T-helper 1 cell treated with Interleukin-12 subunit alpha and Interleukin-12 subunit beta and Interleukin-4 antibody, amounts not matched to agents 30 ng/mL and 1 ng/mL, for 36 hours (primary cell): Measurements from ENCODE around the gene TBC1D21. TPM values are rescaled to one million over a fixed set of nuclear protein-coding genes. Genes with fewer than 3 reads are reported as not detected.

Experiments used
- intact Hi-C: fragments of 100-400 bp; cut with micrococcal nuclease; formaldehyde crosslinking; loops from one replicate; pipeline ENCODE4 v1.15.1; 2024
- total RNA-seq: library from RNA; stranded (reverse); gene quantifications from 2 replicates; pipeline ENCODE4 v1.2.3, GENCODE V29; 2022

Gene TBC1D21
- total RNA-seq, 1 donor from 2014 or later = not detected

DNA sequence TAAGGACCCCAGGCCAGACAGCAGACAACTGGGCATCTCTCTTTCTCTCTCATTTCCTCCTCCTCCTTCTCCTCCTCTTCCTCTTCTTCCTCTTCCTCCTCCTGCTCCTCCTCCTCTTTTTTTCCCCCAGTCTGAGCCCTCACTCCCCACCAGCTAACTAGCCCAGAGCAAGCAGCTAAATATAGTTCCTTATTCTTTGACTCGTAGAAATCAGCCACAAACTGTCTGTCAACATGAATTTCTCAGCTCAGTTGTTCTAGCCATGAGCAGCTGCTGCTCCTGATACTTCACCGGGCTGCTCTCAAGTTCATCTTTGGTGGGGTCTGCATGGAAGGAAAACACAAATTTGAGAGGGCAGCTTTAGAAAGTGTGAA, 33.7 kb downstream of the TBC1D21 start:
- intact Hi-C loops = no loop called here

DNA sequence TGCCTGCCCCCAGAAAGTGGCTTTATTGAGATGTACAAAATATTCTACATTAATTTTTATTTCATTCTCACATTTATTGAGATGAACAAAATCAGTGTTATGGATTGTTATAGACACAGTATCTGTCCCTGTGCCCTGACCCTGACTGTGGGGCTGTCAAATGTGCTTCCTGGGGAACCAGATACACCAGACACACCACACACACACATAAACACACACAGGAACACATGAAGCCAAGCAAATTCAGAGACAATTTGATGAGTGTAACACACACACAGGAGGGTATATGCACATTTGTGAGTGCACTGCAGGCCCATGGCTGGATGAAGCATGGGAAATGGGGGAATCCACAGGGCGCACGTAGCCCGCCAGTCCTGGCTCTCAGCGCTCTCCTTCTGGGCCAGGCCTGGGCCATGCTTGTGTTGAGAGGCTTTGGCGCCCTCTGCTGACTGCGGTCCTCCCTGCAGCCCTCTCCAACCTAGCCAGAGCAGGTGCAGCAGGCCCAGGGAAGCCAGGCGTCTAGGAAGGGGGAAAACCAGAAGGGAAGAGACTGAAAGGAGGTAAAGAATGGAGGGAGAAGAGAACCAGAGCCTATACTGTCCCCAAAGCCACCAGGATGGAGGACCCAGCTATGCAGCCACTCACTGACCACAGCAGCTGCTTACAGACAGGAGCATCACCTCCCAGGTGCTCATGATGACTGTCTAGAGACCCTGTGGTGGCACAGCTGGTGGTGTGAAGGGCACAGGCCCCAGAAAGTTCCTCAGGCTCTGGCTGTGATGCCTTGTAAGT, 34.9 kb downstream of the TBC1D21 start:
- intact Hi-C loops = loop anchor here (1.0 kb wide), 2 partner anchors 11 to 34 kb away; no protein-coding TSS in a partner anchor

DNA sequence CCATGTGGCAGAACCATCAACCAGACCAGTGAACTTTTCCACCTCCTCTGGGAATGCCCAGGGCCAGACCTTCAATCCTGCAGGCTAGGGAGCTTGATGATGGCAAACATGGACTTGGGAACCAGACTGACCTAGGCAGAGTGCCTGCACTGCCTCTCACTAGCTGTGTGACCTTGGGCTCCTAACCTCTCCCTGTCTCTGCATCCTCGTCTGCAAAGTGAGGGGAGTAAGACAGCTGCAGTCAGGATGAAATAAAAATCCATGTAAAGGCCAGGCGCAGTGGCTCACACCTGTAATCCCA, 35.4 kb downstream of the TBC1D21 start:
- intact Hi-C loops = loop anchor here (1.0 kb wide), 2 partner anchors 11 to 34 kb away; no protein-coding TSS in a partner anchor

DNA sequence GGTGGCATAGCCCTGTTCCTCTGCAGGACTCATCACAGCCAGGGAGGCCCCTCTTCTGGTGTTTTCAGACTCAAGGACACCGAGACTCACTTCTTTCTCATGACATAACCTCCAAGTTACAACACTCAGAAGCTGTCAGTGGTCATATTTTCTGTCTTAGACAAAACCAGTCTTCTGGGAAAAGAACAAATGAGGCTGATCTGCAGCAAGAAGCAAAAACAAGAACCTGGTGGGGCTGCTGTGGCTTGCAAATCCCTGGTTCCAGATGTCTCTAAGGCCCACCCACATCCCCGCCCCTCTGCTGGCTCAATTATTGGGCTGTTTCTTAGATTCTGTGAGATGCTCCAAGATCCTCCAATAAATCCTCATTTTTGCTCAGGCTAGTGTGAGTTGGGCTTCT, 36.3 kb downstream of the TBC1D21 start:
- intact Hi-C loops = no loop called here

DNA sequence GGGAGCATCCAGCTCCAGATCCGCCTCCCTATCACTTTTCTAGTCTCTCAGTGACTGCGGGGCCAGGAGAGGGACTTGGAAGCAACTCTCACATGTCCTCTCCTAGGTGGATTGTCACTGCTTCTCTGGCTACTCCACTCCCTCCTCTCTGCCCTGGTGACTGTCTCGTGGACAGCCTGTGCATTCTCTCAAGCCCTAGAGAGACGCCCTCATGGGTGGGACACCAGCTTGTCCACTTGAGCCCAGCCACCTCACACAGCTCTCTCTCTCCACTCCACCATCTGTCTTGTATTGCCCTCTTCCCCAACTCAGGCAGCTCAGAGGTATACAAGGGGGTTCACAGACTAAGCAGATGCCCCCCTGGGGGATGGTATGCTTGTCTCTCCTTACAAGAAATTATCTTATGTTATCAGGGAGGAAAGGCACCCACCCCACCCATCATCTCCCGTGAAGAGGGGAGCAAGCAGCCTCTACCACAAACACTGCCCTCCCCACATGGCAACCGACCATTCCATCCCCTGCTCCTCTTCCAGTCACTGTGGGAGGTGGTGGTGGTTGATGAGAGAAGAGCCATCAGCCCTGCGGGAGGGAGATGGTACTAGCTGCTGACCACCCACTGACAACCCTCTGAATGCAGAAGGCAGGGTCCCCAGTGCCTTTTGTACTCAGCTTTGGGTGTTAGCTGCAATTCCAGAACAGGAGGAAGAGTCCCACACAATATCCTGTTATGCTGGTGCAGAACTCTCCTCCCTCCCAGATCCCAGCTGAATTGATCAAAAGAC, 37.3 kb downstream of the TBC1D21 start:
- intact Hi-C loops = no loop called here

DNA sequence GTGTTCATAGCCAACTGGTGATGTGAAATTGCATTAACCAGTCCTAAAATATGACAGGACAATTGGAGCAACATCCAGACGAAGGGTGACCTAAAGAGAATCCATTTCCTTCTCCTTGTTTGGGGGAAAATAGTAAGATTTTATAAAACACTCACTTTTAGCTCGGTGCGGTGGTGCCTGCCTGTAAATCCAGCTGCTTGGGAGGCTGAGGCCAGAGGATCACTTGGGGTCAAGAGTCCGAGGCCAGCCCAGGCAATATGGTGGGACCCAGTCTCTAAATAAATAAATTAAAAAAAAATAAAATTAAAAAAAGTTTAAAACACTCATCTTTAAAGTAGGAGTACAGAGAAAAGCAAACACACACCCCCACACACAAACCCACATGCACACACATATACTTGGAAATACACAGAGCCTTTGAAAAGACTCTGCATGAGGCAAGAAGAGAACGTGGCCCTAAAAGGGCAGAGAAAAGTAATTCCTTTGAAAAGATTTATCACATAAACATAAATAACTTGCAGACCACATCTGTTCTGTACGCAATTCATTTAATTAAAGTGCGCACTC, 38.7 kb downstream of the TBC1D21 start:
- intact Hi-C loops = no loop called here

DNA sequence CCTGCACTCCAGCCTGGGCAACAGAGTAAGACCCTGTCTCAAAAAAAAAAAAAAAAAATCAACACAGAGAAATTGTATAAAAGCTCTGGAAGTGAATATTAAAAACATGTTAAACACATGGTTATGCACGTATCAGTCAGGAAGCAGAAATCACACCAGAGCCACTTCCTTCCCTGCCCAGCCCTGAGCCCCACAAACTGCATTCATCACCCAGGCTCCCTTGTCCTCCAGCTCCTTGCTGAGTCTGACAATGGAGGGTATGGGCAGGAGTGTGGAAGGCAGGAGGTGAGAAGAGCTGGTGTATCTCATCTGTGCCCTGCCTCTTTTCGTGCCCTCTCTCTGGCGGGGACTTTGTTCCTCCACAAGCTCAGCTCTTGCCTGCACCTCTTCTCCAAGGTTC, 40.8 kb downstream of the TBC1D21 start:
- intact Hi-C loops = no loop called here

DNA sequence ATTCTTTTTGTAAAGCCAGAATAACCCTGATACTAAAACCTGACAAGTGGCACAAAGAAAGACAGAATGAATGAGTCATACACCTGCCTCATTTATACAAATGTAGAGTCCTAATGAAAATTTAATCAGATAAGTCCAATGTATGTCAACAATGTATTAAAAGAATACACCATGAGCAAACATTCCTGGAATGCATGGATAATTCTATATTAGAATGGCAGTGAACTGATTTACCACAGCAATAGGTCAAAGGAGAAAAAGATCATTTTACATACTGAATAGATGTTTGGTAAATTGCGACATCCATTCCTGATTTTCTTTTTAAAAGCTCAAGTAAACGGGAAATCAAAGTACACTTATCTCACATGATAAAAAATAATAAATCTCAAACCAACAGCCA, 41.7 kb downstream of the TBC1D21 start:
- intact Hi-C loops = no loop called here

DNA sequence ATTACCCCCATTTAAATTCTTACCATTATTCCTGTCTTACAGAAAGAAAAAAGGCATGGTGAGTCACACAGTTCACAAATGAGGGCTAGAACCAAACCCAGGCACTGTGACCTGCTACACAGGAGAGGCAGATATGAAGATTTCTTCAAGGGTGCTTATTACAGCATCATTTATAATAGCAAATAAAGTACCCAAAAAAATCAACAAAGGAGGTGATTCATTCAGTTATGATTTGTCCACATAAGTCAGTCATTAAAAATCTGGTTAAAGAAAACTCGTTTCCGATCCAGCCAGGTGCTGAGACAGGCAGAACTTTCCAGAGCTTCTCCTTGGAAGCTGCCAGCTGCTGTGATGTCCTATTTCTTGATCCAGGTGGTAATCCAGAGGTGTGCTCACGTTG, 45.4 kb downstream of the TBC1D21 start:
- intact Hi-C loops = no loop called here

DNA sequence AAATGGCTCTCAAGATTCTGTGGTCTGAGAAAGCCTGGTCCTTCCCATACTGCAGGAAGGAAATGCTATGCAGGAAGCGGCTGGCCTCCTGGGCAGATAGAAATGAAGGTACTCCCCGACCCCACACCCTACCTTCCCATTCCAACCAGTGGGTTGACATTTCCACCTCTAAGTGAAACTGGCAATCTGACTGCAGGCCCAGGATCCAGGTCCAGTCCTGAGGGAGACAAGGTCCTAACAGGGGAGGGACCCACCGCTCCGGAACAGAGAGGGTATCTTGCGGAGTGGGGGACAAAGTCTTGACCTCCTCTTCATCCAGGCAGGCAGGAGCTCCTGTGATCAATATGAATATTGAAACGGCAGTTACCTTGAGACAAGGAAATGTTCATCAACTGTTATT, 46.3 kb downstream of the TBC1D21 start:
- intact Hi-C loops = loop anchor here (2.0 kb wide), 1 partner anchor 23 kb away; no protein-coding TSS in a partner anchor

DNA sequence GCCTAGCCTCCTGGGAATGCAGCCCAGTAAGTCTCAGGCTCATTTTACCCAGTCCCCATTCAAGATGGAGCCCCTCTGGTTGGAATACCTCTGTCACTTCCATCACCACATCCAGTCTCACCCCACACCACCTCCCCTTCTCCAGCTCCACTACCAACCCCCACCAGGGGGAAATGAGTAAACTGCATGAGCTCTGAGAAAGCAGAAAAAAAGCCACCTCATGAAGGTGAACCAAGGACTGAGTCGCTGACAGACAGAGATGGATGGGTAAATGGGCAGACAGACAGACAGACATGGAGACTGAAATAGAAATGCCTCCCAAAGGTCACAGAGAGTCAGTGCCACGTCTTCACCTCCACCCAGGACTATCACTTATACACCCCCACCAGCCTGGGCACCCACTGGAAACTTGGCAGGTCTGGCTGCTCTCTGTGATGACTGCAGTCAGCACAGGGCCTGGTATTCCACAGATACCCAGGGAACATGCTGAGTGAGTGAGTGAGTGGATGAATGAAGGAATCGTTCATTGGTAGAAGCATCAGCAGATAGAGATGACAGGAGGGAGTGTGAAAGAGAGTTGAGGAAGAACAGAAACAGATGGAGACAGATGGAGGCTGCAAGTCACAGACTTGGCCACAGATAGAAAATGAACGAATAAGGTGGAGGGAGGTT, 48.0 kb downstream of the TBC1D21 start:
- intact Hi-C loops = loop anchor here (2.0 kb wide), 1 partner anchor 25 kb away; no protein-coding TSS in a partner anchor

DNA sequence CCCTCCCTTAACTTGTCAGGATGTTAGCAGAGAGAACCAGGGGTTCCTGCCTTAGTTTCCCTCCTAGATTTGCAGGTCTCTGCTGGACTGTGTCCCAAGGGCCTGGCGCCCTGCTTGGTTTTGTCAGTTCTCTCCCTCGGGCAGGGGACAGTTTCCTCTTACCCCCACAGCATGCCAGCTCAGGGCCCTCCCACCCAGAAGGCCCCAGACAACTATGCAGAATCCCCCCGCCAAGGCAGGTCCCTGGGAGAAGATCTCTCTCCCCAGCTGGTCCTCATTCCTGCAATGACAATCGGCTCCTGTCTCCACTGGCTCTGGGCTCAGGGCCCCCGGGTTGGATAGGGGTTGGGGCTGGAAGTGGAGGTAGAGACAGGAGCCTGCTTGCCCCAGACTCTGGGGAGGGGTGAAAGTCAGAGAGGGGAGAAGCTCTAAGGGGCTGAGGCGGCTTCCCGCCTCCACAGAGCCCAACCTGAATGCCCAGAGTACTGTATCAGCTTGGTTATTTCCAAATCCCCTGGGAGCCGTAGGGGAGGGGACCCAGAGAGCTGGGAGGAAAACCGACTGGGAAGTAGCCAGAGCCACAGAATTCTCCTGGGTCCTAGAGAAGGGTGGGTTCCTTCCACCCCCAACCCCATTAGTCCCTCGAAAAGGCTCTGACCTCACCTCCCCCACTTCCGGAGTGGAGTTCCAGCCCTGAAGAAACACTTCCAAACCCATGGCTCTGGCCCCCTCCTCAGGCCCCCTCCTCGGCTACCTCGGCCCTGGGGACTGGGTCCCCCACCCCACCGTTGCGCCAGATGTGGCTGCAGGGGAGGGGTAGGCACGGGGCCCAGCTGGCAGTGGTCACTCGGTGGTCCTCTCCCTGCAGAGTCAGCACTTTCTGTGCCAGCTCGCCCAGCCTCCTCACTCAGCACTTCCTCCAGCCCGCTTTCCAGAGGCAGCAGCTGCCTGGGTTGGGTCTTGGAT, 49.1 kb downstream of the TBC1D21 start:
- intact Hi-C loops = no loop called here

DNA sequence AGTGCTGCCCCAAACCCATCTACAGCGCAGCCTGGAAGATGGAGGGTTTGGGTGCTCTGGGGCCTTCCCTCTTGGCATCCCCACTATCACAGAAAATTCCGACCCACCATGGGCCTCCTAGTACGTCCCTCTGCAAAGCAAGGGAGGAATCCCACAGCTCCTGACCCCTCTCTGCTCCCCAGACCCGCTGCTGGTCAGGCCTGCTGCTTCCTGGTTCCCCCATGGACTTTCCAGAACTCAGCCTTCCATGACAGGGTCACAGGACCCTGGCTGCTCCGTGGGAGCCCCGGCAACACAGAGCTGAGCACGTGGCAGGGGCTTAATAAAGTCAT, 49.8 kb downstream of the TBC1D21 start:
- intact Hi-C loops = no loop called here

DNA sequence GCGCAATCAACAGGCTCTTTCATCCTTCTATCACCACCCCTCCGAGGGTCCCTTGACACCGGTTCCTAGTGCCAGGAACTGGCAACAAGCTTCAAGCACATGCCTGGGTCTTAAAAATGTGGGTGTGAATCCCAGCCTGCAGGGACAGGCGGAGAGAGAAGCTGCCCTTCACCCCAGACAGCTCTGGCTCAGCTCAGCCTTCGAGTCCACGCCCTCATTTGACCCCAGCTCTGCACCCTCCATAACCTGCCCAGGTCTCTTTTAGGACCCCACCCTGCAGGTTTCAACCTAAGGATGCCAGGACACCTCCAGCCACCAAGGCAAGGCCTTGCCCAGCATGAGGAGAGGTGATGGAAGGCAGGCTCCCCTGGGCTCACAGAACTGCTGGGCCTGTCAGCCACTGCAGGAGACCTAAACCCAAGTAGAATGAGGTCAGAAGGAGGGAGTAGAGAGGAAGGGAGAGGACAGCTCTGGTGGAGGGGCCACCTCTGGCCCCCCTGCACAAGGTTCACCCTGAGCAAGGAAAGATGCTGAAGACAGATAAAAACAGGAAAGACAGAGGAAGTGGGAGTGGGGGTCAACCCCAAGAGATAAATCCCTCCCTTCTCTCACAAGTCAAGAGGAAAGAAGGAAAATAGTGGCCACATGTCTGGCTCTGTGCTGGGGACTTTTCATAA, 50.3 kb downstream of the TBC1D21 start:
- intact Hi-C loops = no loop called here

DNA sequence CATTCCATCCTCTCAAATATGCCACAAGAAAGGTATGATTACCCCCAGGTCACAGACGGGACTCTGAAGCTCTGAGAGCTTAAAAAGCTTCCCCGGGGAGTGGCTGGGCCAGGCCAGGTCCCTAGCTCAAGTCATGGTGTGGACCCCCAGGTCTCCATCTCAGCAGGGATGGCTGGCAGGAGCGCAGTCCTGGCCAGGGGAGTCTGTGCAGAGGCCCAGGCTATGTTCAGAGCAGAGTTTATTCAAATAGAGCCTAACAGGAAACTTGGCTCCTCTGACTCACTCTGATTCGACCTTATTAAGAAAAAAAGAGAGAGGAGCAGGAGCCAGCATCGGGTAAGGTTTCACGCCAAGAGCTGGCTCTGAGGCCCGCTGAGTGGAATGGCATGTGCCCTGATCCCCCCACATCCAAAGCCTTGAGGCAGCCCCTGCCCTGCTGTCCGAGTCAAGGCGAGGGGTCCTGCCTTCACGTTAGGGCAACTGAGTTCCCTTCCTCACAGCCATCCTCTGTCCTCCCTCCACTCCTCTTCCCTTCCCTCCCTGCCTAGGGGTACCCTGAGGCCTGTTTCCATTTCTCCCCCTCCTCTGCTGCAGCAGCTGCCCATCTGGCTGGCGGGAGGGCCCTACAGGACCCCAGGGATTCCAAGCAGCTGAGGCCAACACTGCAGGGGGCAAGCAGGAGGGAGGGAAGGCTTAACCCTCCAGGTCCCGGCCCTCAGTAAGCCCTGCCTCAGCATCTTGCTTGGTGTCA, 51.0 kb downstream of the TBC1D21 start:
- intact Hi-C loops = no loop called here

DNA sequence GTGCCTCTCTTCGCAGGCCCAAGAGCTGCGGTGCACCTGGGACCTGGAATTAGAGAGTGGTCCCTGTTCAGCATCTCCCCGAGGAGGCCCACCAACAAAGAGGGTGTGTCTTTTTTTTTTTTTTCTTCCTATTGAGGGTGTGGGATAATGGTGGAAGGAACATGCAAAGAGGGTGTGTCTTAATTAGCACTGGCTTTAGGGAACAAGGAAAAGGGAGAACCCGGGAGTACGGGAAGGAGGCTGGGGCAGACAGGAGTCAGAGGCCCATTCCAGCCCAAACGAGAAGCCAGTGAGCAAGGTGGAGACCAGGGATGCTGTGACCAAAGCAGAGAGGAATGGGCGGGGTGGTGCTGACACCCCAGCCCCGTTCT, 52.5 kb downstream of the TBC1D21 start:
- intact Hi-C loops = loop anchor here (2.0 kb wide), 1 partner anchor 39 kb away; no protein-coding TSS in a partner anchor

DNA sequence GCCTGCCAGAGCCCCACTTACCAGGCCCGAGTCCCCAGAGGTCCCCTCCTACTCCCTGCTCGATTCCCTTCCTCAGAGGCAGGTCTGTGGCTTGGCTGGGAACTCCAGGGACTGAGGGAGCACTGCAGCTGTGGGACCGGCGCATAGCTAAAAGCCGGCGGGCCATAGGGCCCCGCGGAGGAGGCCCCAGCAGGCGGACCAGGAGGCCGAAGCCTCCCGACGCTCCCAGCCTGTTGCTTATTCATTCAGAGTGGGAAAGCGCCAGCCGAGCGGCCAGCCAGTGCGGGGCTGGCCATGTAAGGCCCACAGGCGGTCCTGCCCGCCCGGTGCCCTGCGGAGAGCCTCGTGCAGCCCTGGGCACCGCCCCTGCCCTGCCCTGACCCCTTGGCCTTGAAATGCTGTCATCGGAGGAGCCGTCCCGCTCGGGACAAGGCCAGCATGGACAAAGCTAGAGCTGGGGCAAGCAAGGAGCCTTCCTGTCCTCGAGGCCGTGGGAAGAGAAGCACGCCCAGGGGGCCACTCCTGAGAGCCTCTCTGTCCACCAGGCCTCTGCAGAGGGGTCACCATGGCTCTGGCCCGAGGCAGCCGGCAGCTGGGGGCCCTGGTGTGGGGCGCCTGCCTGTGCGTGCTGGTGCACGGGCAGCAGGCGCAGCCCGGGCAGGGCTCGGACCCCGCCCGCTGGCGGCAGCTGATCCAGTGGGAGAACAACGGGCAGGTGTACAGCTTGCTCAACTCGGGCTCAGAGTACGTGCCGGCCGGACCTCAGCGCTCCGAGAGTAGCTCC, 53.0 kb downstream of the TBC1D21 start, which contains the start of gene LOXL1:
LOXL1 (plus strand) TSS at position 244 of the 784 bp plus-strand sequence; CDS start at position 566, 322 bp downstream.
- intact Hi-C loops = loop anchor here (1.0 to 2.0 kb wide), 4 partner anchors 29 to 52 kb away; no protein-coding TSS in a partner anchor

DNA sequence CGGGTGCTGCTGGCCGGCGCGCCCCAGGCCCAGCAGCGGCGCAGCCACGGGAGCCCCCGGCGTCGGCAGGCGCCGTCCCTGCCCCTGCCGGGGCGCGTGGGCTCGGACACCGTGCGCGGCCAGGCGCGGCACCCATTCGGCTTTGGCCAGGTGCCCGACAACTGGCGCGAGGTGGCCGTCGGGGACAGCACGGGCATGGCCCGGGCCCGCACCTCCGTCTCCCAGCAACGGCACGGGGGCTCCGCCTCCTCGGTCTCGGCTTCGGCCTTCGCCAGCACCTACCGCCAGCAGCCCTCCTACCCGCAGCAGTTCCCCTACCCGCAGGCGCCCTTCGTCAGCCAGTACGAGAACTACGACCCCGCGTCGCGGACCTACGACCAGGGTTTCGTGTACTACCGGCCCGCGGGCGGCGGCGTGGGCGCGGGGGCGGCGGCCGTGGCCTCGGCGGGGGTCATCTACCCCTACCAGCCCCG, 53.7 kb downstream of the TBC1D21 start:
- intact Hi-C loops = loop anchor here (1.0 to 2.0 kb wide), 4 partner anchors 30 to 53 kb away; no protein-coding TSS in a partner anchor
